NCI-H510A (cell line): ENCODE results near the gene TFF1.

Experiments used
- DNase-seq: peaks from one replicate; lab custom pipeline; 2025; lab: John Stamatoyannopoulos, UW

TFF1 gene

DNA sequence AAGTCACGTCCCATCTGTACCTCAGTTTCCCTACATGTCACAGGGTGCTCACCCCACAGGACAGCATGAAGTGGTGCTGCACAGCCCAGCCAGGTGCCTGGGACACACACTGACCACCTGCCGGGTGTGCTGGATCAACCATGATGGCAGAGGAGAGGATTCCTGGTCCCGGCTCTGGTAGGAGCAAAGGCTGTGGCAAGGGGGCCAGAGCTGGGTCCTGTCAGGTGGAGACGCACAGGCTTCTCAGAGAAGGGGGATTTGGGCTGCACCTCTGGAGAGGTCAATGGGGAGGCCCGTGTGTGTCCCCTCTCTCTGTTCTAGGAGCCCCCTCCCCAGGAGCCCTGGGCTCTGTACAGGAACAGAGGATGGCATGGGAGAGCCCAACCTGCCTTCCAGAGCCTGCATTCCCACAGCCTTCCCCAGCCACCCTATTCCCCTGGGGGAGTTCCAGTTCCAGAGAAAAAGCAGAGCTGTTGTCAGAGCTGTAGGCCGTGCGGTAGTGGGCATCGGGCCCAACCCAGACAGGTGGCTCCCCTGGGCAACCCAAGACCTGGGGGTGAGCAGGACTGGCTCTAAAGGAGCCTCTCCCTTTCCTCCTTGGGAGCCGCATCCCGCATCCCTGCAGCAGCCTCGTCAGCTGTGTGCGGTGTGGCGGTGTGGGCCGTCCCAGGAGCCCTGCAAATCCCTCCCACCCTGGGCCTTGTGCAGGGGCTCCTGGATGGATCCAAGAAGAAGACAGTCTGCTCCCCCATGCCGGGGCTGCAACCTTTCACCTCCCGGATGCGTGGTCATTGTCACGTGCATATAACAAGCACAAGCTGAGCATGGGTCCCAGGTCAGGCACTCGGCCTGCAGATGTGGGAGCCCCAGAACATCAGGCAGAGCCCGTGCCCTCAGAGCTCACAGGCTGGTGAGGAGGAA lies 48.2 kb downstream of the TFF1 start:
- DNase-seq: no peak

DNA sequence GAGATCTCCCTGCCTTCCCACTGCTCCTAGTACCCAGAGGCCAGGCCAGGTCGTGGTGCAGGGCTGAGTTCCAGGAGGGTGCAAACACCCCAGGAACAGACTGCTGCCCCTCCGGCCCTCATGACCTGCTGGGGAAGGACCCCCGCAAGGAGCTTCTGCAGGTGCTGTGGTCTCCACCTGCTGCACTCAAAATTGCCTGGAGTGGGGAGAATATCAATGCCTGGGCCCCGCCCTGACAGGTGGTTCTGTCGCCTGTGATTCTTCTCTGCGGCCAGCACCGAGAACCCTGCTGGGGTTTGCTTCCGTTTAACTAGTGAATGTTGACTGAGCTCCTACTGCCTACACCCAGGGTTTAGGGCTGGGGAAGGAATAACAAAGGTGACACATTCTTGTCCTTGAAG lies 49.0 kb downstream of the TFF1 start:
- peak; percentile 62 for DNase-seq

- DNase-seq: peak; percentile 56
These were observed 49.4 kb downstream of the TFF1 start for GRCh38 chr21:42316891-42317290.

DNA sequence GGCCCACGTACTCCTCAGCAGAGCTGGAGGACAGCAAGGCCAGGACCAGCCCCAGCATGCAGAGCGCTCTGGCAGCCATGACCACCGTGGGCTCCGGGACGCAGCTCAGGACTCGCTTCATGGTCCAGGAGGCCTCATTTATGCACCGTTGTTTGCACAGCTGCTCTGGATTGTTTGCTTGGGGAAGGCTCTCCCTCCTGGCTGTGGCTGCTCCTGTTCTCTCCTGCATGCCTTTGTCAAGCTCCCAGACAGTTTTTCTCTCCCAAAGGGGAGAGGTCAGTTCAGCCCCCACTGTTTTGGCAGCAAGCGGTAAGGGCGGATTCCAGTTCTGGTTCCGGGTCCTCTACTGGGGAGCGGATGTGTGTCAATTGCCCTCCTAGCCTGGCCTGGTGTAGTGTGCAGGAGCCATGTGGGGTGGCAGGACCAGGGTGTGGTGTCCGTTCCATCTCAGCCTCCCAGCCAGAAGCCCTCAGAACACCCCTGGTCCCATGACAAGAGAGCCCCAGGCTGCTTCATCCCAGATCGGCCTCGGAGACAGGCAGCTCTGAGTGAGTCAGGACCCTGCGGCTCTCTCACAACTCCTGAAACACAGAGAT lies 50.9 kb downstream of the TFF1 start, which contains the start of gene TFF3:
TFF3 (minus strand) TSS at position 114 of the 596 bp plus-strand sequence; CDS start at position 79, 35 bp downstream.
- peak; percentile 95 for DNase-seq

GRCh38 chr21:42314616-42315295 lies 51.6 kb downstream of the TFF1 start:
- DNase-seq: no peak

DNA sequence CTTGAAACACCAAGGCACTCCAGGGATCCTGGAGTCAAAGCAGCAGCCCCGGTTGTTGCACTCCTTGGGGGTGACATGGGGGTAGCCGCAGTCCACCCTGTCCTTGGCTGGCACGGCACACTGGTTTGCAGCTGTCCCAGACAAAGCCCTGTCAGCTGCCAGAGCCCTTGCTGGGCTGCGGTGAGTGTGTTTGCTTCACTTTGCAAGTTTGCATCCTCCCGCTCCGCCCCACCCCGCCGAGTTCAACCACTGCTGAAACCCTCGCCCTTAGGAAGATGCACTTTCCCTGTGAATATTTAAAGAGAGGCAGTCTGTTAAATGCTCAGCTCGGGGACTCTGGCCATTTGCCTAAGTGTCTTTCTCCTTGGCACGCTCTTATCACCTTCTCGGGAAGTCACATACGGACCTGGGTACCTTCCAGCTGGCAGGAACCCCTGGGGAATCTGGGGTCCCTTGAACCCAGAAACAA lies 52.8 kb downstream of the TFF1 start:
- DNase-seq: peak; percentile 84

GRCh38 chr21:42312626-42313104 lies 53.7 kb downstream of the TFF1 start:
- no peak for DNase-seq
